Natural killer cell (primary cell): ENCODE data around the gene RREB1. TPM values are rescaled to one million over a fixed set of nuclear protein-coding genes. Genes with fewer than 3 reads are reported as not detected.

ENCODE experiments used
- ATAC-seq, 3 donors: fragments of 150-1000 bp in 2 of 3; fragments of 200-7000 bp in 1 of 3; cut with Tn5 transposase; 1 replicate in 1 of 3; 2 replicates in 2 of 3; pipeline ENCODE4 v1.10.0; 2021; ENCODE audit warnings: mild to moderate bottlenecking in 2 of 3, moderate library complexity in 2 of 3
- DNase-seq, 2 donors: peaks; one replicate each; pipeline versions ENCODE4 v3.0.0 to v3.0.0-alpha.2; 2013 to 2021; ENCODE audit warnings: mixed read lengths in 1 of 2
- H3K27ac ChIP-seq: one replicate; pipeline ENCODE4 v1.5.1; 2013; ENCODE audit warnings: mild to moderate bottlenecking, low read length
- H3K27me3 ChIP-seq: one replicate; pipeline ENCODE4 v1.6.1; 2013; ENCODE audit warnings: low read length; ENCODE audit not compliant: control insufficient read depth, insufficient read depth
- H3K36me3 ChIP-seq: one replicate; pipeline ENCODE4 v1.6.1; 2013; ENCODE audit warnings: low read length; ENCODE audit not compliant: control insufficient read depth, insufficient read depth
- H3K4me1 ChIP-seq: one replicate; pipeline ENCODE4 v1.6.1; 2013; ENCODE audit warnings: low read length; ENCODE audit not compliant: control insufficient read depth, insufficient read depth
- H3K4me3 ChIP-seq: one replicate; pipeline ENCODE4 v1.5.1; 2013; ENCODE audit warnings: low read length
- H3K9me3 ChIP-seq: one replicate; pipeline ENCODE4 v1.6.1; 2013; ENCODE audit warnings: low read length; ENCODE audit not compliant: control insufficient read depth, insufficient read depth
- H3K27ac Mint-ChIP-seq, 2 donors: one replicate each; pipeline ENCODE4 v1.8.0; 2022; ENCODE audit warnings: mild to moderate bottlenecking in 2 of 2, mixed read lengths in 2 of 2, moderate library complexity in 1 of 2
- H3K27me3 Mint-ChIP-seq, 2 donors: one replicate each; pipeline ENCODE4 v1.8.0; 2022; ENCODE audit warnings: low read depth in 2 of 2, mixed read lengths in 2 of 2
- H3K36me3 Mint-ChIP-seq: one replicate; pipeline ENCODE4 v1.8.0; 2022; ENCODE audit warnings: mixed read lengths
- H3K4me1 Mint-ChIP-seq, 2 donors: one replicate each; pipeline ENCODE4 v1.8.0; 2022; ENCODE audit warnings: mixed read lengths in 2 of 2
- H3K4me3 Mint-ChIP-seq: one replicate; pipeline ENCODE4 v1.8.0; 2022; ENCODE audit warnings: mild to moderate bottlenecking, moderate library complexity, mixed read lengths
- H3K9me3 Mint-ChIP-seq, 2 donors: one replicate each; pipeline ENCODE4 v1.8.0; 2022; ENCODE audit warnings: mixed read lengths in 2 of 2
- WGBS: methylation state at CpG from one replicate; pipeline ENCODE4 v1.1.7; 2013; ENCODE audit warnings: missing lambda C conversion rate; ENCODE audit not compliant: insufficient coverage; 5-methylcytosine and 5-hydroxymethylcytosine counted together
- intact Hi-C: fragments of 100-400 bp; cut with micrococcal nuclease; formaldehyde crosslinking; loops from one replicate; pipeline ENCODE4 v1.14.2; 2022
- total RNA-seq, 4 donors: library from RNA; stranded (reverse); fragments of 120-200 nt in 1 of 4; gene quantifications; one replicate each; pipeline versions ENCODE4 v1.2.3 to v1.2.4, GENCODE V29; 2013 to 2022
- TF ChIP-seq, protein P1 (sequence below): fragments of 200-600 bp; IDR thresholded peaks from one replicate; pipeline ENCODE4 v1.8.0; 2022; ENCODE audit warnings: antibody characterized with exemption

The RREB1 gene
- total RNA-seq, 3 donors from 2014 or later (not counting 1 experiment from before 2014, with no cell fraction given): 42.2 to 51.8 (median 44.0) TPM

DNA sequence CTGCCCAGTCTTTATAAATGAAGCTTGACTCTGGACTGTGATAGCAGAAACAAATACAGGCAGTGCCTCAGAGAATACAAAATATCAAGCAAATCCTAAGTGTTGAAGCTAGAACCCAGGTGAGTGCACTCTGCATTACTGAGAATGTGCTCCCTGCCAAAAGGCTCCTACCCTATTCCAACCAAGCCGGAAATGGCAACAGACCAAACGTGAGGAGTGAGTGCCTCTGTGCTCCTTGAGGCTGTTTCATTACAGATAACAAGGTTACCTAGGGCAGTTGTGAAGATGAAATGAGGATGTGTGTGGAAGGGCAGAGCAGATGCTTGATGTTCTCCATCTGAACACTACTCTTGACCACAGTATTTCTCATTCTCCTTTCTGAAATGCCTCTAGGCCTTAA is 175.9 kb downstream of the RREB1 start:
- intact Hi-C loops: no loop called here
- WGBS: 86% methylated on average over 1 of the region's 2 CpGs
- DNase-seq (no peak), ATAC-seq (no peak)
- H3K27ac ChIP-seq: no peak overlapping the region
- peaks cover 11% of the 10 kb centered on the region for H3K4me1 ChIP-seq
- no peaks in the 10 kb centered on the region for H3K27me3 ChIP-seq
- no peaks in the 10 kb centered on the region for H3K9me3 ChIP-seq
- Mint-ChIP-seq H3K9me3 (no peaks in the 10 kb centered on the region), H3K27me3 (no peaks in the 10 kb centered on the region), H3K4me3 (no peak overlapping the region), H3K27ac (peak overlapping the region in 1 of 2 donors; percentile 33), H3K36me3 (peaks cover 14% of the 10 kb centered on the region), H3K4me1 (peaks cover 16 to 18% of the 10 kb centered on the region in 2 donors)
- H3K4me3 ChIP-seq: no peak overlapping the region
- TF ChIP-seq, protein P1, sequence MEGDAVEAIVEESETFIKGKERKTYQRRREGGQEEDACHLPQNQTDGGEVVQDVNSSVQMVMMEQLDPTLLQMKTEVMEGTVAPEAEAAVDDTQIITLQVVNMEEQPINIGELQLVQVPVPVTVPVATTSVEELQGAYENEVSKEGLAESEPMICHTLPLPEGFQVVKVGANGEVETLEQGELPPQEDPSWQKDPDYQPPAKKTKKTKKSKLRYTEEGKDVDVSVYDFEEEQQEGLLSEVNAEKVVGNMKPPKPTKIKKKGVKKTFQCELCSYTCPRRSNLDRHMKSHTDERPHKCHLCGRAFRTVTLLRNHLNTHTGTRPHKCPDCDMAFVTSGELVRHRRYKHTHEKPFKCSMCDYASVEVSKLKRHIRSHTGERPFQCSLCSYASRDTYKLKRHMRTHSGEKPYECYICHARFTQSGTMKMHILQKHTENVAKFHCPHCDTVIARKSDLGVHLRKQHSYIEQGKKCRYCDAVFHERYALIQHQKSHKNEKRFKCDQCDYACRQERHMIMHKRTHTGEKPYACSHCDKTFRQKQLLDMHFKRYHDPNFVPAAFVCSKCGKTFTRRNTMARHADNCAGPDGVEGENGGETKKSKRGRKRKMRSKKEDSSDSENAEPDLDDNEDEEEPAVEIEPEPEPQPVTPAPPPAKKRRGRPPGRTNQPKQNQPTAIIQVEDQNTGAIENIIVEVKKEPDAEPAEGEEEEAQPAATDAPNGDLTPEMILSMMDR: no peak
- H3K36me3 ChIP-seq: peaks cover 34% of the 10 kb centered on the region

DNA sequence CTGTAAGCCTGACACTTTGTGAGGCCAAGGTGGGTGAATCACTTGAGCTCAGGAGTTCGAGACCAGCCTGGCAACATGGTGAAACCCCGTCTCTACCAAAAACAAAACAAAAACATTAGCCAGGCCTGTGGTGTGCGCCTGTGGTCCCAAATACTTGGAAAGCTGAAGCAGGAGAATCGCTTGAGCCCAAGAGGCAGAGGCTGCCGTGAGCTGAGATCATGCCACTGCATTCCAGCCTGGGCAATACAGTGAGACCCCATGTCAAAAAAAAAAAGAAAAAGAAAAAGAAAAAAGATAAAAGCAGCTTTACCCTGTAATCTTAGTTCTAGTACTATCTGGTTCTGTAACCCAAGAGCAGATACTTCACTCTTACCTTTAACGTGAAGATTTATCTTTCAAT is 177.7 kb downstream of the RREB1 start:
- no peaks in the 10 kb centered on the region for H3K9me3 ChIP-seq
- DNase-seq: no peak
- intact Hi-C loops: no loop called here
- H3K4me1 ChIP-seq: peaks cover 9% of the 10 kb centered on the region
- ATAC-seq: no peak
- H3K27ac Mint-ChIP-seq: no peak overlapping the region
- H3K27me3 Mint-ChIP-seq: no peaks in the 10 kb centered on the region
- H3K4me3 ChIP-seq: no peak overlapping the region
- no peaks in the 10 kb centered on the region for H3K9me3 Mint-ChIP-seq
- no peak overlapping the region for H3K27ac ChIP-seq
- WGBS: 90% methylated on average over 5 of the region's 6 CpGs
- H3K4me1 Mint-ChIP-seq: peaks cover 16 to 18% of the 10 kb centered on the region in 2 donors
- H3K4me3 Mint-ChIP-seq: no peak overlapping the region
- TF ChIP-seq, protein P1: no peak
- H3K36me3 ChIP-seq: peaks cover 52% of the 10 kb centered on the region
- H3K36me3 Mint-ChIP-seq: peaks cover 23% of the 10 kb centered on the region
- H3K27me3 ChIP-seq: no peaks in the 10 kb centered on the region

DNA sequence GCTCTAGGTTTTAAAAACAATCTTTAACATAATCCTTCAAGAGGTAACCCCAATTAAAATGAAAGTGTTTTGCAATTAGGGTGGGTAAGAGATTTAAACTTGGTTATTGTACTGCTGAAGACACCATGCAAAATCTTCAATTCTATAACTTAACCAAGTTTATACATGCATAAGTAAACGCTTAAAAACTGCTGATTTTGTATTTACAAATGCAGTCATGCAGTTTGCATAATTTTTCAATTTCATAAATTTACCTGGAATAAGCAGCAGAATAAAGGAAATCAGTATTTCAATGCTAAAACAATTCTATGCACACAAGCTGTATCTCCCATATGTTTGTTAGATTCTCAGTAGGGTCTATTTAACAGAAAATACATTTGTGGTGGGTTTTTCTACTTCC is 182.3 kb downstream of the RREB1 start:
- no peak overlapping the region for H3K4me3 Mint-ChIP-seq
- peaks cover 33% of the 10 kb centered on the region for H3K36me3 Mint-ChIP-seq
- no peak overlapping the region for H3K27ac ChIP-seq
- H3K4me1 Mint-ChIP-seq: no peaks in the 10 kb centered on the region
- intact Hi-C loops: no loop called here
- no peak overlapping the region for H3K4me3 ChIP-seq
- TF ChIP-seq, protein P1: no peak
- no peaks in the 10 kb centered on the region for H3K9me3 Mint-ChIP-seq
- DNase-seq: no peak
- peaks cover 88% of the 10 kb centered on the region for H3K36me3 ChIP-seq
- H3K27me3 Mint-ChIP-seq: no peaks in the 10 kb centered on the region
- WGBS: 100% methylated on average over 1 of the region's 1 CpG
- no peak for ATAC-seq
- no peaks in the 10 kb centered on the region for H3K27me3 ChIP-seq
- H3K27ac Mint-ChIP-seq: no peak overlapping the region
- no peaks in the 10 kb centered on the region for H3K9me3 ChIP-seq
- H3K4me1 ChIP-seq: no peaks in the 10 kb centered on the region

DNA sequence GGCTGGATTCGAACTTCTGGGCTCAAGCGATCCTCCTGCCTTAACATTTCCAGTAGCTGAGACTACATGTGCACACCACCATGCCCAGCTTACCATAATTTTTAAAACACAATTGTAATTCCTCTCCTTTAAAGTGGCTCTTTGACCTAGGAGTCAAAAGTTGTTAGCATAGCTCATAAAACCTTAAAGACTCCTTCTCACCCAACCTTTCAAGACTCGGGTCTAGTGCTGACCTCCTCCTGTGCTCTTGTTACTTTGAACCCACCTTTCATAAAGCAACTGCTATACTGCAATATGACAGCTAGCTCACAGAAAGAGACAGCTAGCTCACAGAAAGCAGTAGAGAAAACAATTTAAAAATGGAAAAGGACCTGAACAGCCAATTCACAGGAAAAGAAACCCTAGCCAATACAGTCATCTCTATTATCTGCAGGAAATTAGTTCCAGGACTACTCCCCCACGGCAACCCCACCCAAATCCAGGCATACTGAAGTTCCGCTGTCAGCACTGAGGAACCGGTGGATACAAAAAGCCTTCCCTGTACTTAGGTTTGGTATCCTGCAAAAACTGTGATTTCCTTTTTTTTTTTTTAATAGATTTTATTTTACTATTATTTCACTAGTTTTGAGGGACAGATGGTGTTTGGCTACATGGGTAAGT is 185.0 kb downstream of the RREB1 start:
- no peaks in the 10 kb centered on the region for H3K4me1 ChIP-seq
- TF ChIP-seq, protein P1: no peak
- no peak overlapping the region for H3K27ac ChIP-seq
- intact Hi-C loops: no loop called here
- Mint-ChIP-seq H3K36me3 (peaks cover 27% of the 10 kb centered on the region), H3K27me3 (no peaks in the 10 kb centered on the region), H3K4me1 (no peaks in the 10 kb centered on the region), H3K9me3 (no peaks in the 10 kb centered on the region), H3K27ac (peak overlapping the region in 1 of 2 donors; percentile 6), H3K4me3 (no peak overlapping the region)
- no peaks in the 10 kb centered on the region for H3K9me3 ChIP-seq
- no peak overlapping the region for H3K4me3 ChIP-seq
- H3K36me3 ChIP-seq: peaks cover 90% of the 10 kb centered on the region
- H3K27me3 ChIP-seq: no peaks in the 10 kb centered on the region
- over 99% methylated on average over 5 of the region's 6 CpGs for WGBS
- no peak for ATAC-seq
- no peak for DNase-seq
